Neural cell (in vitro differentiated cells): ENCODE measurements around the gene IRAK2. TPM values are rescaled to one million over a fixed set of nuclear protein-coding genes. Genes with fewer than 3 reads are reported as not detected.

Source experiments
- H2AFZ ChIP-seq: fragments of 200-600, 300-800 bp; sonication (generic), shearing (Covaris generic); 2 replicates; pipeline ENCODE4 v1.6.0; 2014; ENCODE audit warnings: low read depth, mild to moderate bottlenecking, antibody characterized with exemption, low read length, moderate library complexity
- H3F3A ChIP-seq: fragments of 200-600 bp; shearing (Covaris generic); 2 replicates; pipeline ENCODE4 v1.6.1; 2016; ENCODE audit warnings: mild to moderate bottlenecking, moderate library complexity, mixed read lengths, antibody characterized with exemption, low read length; ENCODE audit not compliant: insufficient read depth, poor library complexity, severe bottlenecking
- H3K27ac ChIP-seq: fragments of 200-600, 300-800 bp; sonication (generic), shearing (Covaris generic); 2 replicates; pipeline ENCODE4 v1.5.1; 2014; ENCODE audit warnings: mild to moderate bottlenecking, low read length, moderate library complexity
- H3K27me3 ChIP-seq: fragments of 300-800, 200-600 bp; sonication (generic), shearing (Covaris generic); 2 replicates; pipeline ENCODE4 v1.6.0; 2014; ENCODE audit warnings: mild to moderate bottlenecking, low read depth, low read length, moderate library complexity; ENCODE audit not compliant: insufficient read depth
- H3K36me3 ChIP-seq: fragments of 300-800, 200-600 bp; sonication (generic), shearing (Covaris generic); 2 replicates; pipeline ENCODE4 v1.5.1; 2014; ENCODE audit warnings: mild to moderate bottlenecking, antibody characterized with exemption, low read length, moderate library complexity; ENCODE audit not compliant: insufficient read depth
- H3K4me2 ChIP-seq: fragments of 300-800, 200-600 bp; sonication (generic), shearing (Covaris generic); 2 replicates; pipeline ENCODE4 v1.6.0; 2014; ENCODE audit warnings: mild to moderate bottlenecking, low read length
- H3K4me3 ChIP-seq: fragments of 300-800, 200-600 bp; sonication (generic), shearing (Covaris generic); 2 replicates; pipeline ENCODE4 v1.5.1; 2014; ENCODE audit warnings: mild to moderate bottlenecking, low read length, moderate library complexity
- H3K79me2 ChIP-seq: fragments of 200-600 bp; shearing (Covaris generic); replicated peaks from 2 replicates; pipeline ENCODE4 v1.6.0; 2014; ENCODE audit warnings: mild to moderate bottlenecking, low read length, moderate library complexity; ENCODE audit not compliant: insufficient read depth
- H3K9ac ChIP-seq: fragments of 300-800, 200-600 bp; sonication (generic), shearing (Covaris generic); 2 replicates; pipeline ENCODE4 v1.6.1; 2016; ENCODE audit warnings: mild to moderate bottlenecking, low read length, mixed read lengths
- H3K9me2 ChIP-seq: fragments of 200-600 bp; shearing (Covaris generic); 2 replicates; pipeline ENCODE4 v1.6.1; 2016; ENCODE audit warnings: mild to moderate bottlenecking, low read length, mixed read lengths; ENCODE audit not compliant: insufficient read depth
- H3K9me3 ChIP-seq: fragments of 200-600, 300-800 bp; sonication (generic), shearing (Covaris generic); 2 replicates; pipeline ENCODE4 v1.6.1; 2016; ENCODE audit warnings: mild to moderate bottlenecking, mixed run types, low read length, moderate library complexity, mixed read lengths
- H4K20me1 ChIP-seq: fragments of 200-600 bp; shearing (Covaris generic); 2 replicates; pipeline ENCODE4 v1.6.1; 2016; ENCODE audit warnings: mild to moderate bottlenecking, mixed run types; ENCODE audit not compliant: insufficient read depth
- EP300 ChIP-seq: fragments of 450-650 bp; conservative IDR thresholded peaks from 2 replicates; pipeline ENCODE4 v1.6.1; 2014; ENCODE audit warnings: antibody characterized with exemption, mild to moderate bottlenecking, moderate library complexity; ENCODE audit not compliant: poor library complexity, severe bottlenecking
- EZH2 ChIP-seq: fragments of 200-600, 300-800 bp; shearing (Covaris generic), sonication (generic); IDR thresholded peaks from 2 replicates; pipeline ENCODE4 v1.6.1; 2014; ENCODE audit warnings: antibody characterized with exemption, low read length, borderline replicate concordance, mild to moderate bottlenecking; ENCODE audit not compliant: insufficient read depth, poor library complexity, severe bottlenecking
- MXI1 ChIP-seq: fragments of 450-650 bp; conservative IDR thresholded peaks from 2 replicates; pipeline ENCODE4 v1.6.1; 2014; ENCODE audit warnings: antibody characterized with exemption, mild to moderate bottlenecking; ENCODE audit not compliant: poor library complexity, severe bottlenecking
- POLR2AphosphoS5 ChIP-seq: IDR thresholded peaks from 2 replicates; pipeline ENCODE4 v1.6.1; 2012
- RAD21 ChIP-seq: fragments of 450-650 bp; conservative IDR thresholded peaks from 2 replicates; pipeline ENCODE4 v1.6.1; 2014; ENCODE audit warnings: antibody characterized with exemption, mild to moderate bottlenecking, moderate library complexity
- SMC3 ChIP-seq: fragments of 450-650 bp; conservative IDR thresholded peaks from 2 replicates; pipeline ENCODE4 v1.6.1; 2014; ENCODE audit warnings: antibody characterized with exemption, mild to moderate bottlenecking, moderate library complexity; ENCODE audit not compliant: poor library complexity
- TAF1 ChIP-seq: IDR thresholded peaks from 2 replicates; pipeline ENCODE4 v1.6.1; 2012; ENCODE audit warnings: low read depth
- polyA plus RNA-seq: library from polyadenylated mRNA; depleted of rRNA; stranded (reverse); fragments of >200 nt; gene quantifications from 2 replicates; pipeline ENCODE4 v1.2.3, GENCODE V29; 2014
- TF ChIP-seq, protein P1 (sequence below): IDR thresholded peaks from 2 replicates; pipeline ENCODE4 v1.6.1; 2012; ENCODE audit warnings: borderline replicate concordance
- TF ChIP-seq, protein P2 (sequence below): fragments of 450-650 bp; IDR thresholded peaks from 2 replicates; pipeline ENCODE4 v1.5.1; 2014; ENCODE audit warnings: antibody characterized with exemption, mild to moderate bottlenecking, moderate library complexity; ENCODE audit not compliant: poor library complexity, severe bottlenecking

Gene IRAK2
- polyA plus RNA-seq, 1 donor from 2014 or later: 0.84 TPM

DNA sequence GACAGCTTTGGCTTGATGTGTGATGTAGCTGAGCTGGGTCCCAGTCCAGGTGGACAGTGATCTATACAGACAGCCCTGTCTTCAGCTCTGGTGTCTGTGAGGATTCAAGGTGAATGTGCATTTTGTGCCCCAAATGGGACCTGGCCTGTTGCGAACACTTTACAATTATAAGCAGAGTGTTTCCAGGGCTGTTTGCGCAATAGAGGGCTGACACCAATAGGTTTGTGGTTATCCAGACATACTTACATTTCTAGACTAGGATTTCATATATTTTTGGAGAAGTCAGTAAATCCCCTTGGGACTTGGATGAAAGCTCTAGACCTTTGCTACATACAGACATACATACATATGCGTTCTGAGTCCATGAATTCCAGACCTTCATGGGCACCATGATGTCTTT is 79.3 kb downstream of the IRAK2 start:
- Histone ChIP-seq H3F3A (no peaks in the 10 kb centered on the region), H3K36me3 (no peaks in the 10 kb centered on the region), H3K9me3 (no peaks in the 10 kb centered on the region), H4K20me1 (no peaks in the 10 kb centered on the region), H2AFZ (no peak overlapping the region), H3K27me3 (no peaks in the 10 kb centered on the region), H3K9ac (no peak overlapping the region), H3K27ac (no peak overlapping the region), H3K4me2 (no peak overlapping the region), H3K79me2 (no peaks in the 10 kb centered on the region), H3K4me3 (no peak overlapping the region), H3K9me2 (no peaks in the 10 kb centered on the region)
- TF ChIP-seq, protein P1, sequence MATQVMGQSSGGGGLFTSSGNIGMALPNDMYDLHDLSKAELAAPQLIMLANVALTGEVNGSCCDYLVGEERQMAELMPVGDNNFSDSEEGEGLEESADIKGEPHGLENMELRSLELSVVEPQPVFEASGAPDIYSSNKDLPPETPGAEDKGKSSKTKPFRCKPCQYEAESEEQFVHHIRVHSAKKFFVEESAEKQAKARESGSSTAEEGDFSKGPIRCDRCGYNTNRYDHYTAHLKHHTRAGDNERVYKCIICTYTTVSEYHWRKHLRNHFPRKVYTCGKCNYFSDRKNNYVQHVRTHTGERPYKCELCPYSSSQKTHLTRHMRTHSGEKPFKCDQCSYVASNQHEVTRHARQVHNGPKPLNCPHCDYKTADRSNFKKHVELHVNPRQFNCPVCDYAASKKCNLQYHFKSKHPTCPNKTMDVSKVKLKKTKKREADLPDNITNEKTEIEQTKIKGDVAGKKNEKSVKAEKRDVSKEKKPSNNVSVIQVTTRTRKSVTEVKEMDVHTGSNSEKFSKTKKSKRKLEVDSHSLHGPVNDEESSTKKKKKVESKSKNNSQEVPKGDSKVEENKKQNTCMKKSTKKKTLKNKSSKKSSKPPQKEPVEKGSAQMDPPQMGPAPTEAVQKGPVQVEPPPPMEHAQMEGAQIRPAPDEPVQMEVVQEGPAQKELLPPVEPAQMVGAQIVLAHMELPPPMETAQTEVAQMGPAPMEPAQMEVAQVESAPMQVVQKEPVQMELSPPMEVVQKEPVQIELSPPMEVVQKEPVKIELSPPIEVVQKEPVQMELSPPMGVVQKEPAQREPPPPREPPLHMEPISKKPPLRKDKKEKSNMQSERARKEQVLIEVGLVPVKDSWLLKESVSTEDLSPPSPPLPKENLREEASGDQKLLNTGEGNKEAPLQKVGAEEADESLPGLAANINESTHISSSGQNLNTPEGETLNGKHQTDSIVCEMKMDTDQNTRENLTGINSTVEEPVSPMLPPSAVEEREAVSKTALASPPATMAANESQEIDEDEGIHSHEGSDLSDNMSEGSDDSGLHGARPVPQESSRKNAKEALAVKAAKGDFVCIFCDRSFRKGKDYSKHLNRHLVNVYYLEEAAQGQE: no peak
- no peak for TF ChIP-seq SMC3
- TF ChIP-seq, protein P2, sequence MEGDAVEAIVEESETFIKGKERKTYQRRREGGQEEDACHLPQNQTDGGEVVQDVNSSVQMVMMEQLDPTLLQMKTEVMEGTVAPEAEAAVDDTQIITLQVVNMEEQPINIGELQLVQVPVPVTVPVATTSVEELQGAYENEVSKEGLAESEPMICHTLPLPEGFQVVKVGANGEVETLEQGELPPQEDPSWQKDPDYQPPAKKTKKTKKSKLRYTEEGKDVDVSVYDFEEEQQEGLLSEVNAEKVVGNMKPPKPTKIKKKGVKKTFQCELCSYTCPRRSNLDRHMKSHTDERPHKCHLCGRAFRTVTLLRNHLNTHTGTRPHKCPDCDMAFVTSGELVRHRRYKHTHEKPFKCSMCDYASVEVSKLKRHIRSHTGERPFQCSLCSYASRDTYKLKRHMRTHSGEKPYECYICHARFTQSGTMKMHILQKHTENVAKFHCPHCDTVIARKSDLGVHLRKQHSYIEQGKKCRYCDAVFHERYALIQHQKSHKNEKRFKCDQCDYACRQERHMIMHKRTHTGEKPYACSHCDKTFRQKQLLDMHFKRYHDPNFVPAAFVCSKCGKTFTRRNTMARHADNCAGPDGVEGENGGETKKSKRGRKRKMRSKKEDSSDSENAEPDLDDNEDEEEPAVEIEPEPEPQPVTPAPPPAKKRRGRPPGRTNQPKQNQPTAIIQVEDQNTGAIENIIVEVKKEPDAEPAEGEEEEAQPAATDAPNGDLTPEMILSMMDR: no peak
- TF ChIP-seq POLR2AphosphoS5: no peak
- no peak for TF ChIP-seq RAD21
- no peak for TF ChIP-seq EZH2
- TF ChIP-seq MXI1: no peak
- no peak for TF ChIP-seq EP300
- TF ChIP-seq TAF1: no peak

DNA sequence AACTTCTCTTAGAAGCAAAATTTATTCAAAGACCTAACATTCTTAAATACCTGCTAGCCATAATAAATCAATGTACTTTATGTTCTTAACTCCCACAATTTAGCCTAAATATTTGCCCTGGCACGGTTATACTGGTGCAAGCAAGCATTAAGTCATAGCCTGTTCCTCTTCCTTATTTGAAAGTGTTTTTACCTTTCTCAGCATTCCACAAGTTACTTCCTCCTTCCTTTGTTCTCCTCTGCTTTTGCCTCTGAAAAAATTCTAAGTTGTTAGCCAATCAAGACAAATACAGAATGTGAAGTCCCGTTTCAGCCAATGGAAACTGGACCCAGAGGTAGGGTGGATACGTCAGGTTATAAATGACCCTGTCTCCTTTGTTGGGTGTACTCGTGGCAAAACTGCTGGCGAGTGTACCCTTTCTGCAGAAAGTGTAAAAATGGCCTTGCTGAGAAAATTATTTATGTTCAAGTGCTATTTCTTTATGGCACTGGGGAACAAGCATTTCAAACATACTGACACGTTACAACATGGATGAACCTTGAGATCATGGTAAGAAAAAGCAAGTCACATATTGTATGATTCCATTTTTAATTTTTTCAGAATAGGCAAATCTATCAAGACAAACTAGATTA is 80.5 kb downstream of the IRAK2 start:
- H3K4me3 ChIP-seq: no peak overlapping the region
- H3K9me2 ChIP-seq: no peaks in the 10 kb centered on the region
- no peaks in the 10 kb centered on the region for H3K36me3 ChIP-seq
- H3K9ac ChIP-seq: no peak overlapping the region
- no peaks in the 10 kb centered on the region for H3F3A ChIP-seq
- H3K27ac ChIP-seq: no peak overlapping the region
- no peaks in the 10 kb centered on the region for H3K27me3 ChIP-seq
- peaks cover 7% of the 10 kb centered on the region for H3K79me2 ChIP-seq
- H3K4me2 ChIP-seq: no peak overlapping the region
- no peaks in the 10 kb centered on the region for H3K9me3 ChIP-seq
- H4K20me1 ChIP-seq: no peaks in the 10 kb centered on the region
- H2AFZ ChIP-seq: no peak overlapping the region
- no peak for TF ChIP-seq EZH2
- TF ChIP-seq, protein P2: no peak
- TF ChIP-seq, protein P1: no peak
- no peak for TF ChIP-seq RAD21
- no peak for TF ChIP-seq POLR2AphosphoS5
- TF ChIP-seq EP300: no peak
- TF ChIP-seq TAF1: no peak
- TF ChIP-seq SMC3: no peak
- TF ChIP-seq MXI1: no peak
